Activated naive CD4-positive, alpha-beta T cell (primary cell): ENCODE results near the gene DIO3.

Experiments
- DNase-seq, 4 experiments: peaks; one replicate each; lab custom pipeline; 2025; lab: John Stamatoyannopoulos, UW

DIO3 gene

GRCh38 chr14:101598571-101599233 lies 37.4 kb downstream of the DIO3 start:
- no peak for DNase-seq

- no peak for DNase-seq
These were observed 38.1 kb downstream of the DIO3 start for GRCh38 chr14:101599234-101599885.

- no peak for DNase-seq
These were observed 39.1 kb downstream of the DIO3 start for GRCh38 chr14:101600336-101600890.

- no peak for DNase-seq
These were observed 39.8 kb downstream of the DIO3 start for GRCh38 chr14:101600891-101601605.

- no peak for DNase-seq
These were observed 40.5 kb downstream of the DIO3 start for GRCh38 chr14:101601606-101602465.

- DNase-seq = no peak
These were observed 41.2 kb downstream of the DIO3 start for GRCh38 chr14:101602466-101602840.

GRCh38 chr14:101603096-101603495 lies 41.8 kb downstream of the DIO3 start:
- no peak for DNase-seq

GRCh38 chr14:101604228-101604934 lies 43.1 kb downstream of the DIO3 start:
- DNase-seq = no peak

- no peak for DNase-seq
These were observed 43.9 kb downstream of the DIO3 start for GRCh38 chr14:101604935-101605780.

- no peak for DNase-seq
These were observed 44.5 kb downstream of the DIO3 start for GRCh38 chr14:101605836-101606235.
